ENCODE measurements around the gene ARL6IP6.
"Not testable (repeated sequence)": the region's sequence is repeated elsewhere in the genome, so short reads cannot be mapped to it uniquely, and the experiment has no call there.

ARL6IP6 gene

DNA sequence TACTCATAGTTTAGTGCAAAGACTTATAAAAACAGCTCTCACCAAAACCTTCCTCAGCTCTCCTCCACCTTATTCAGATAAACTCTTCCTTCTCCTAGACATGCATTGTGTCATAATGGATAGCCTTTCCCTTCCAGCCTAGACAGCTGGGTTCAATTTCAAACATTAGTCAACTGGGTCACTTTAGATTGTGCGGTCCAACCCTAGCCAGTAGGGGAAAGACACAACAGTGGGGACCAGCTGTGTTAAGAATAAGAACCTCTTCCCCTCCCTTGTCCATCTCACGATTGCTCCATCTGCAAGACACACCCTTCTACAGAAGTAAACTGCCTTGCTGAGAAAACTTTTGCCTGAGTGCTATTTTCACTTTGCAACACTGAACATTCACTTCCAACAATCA is 9.7 kb upstream of the ARL6IP6 start:
- ATAC-seq (replicated peaks): no peak
- H3K27me3 Mint-ChIP-seq: no peaks in the 10 kb centered on the region
- H3K36me3 Mint-ChIP-seq (ENCODE audit: insufficient read depth): peaks cover 23% of the 10 kb centered on the region
- peaks cover 40 to 73% of the 10 kb centered on the region in 2 donors for H3K4me1 Mint-ChIP-seq (ENCODE audit: low read depth in 2 of 2)
- peak overlapping the region in 1 of 2 donors; percentile 36 for H3K27ac Mint-ChIP-seq
- no peak for DNase-seq
- peak overlapping the region in 1 of 2 donors; percentile 24 for H3K4me3 Mint-ChIP-seq
- H3K9me3 Mint-ChIP-seq: no peaks in the 10 kb centered on the region

DNA sequence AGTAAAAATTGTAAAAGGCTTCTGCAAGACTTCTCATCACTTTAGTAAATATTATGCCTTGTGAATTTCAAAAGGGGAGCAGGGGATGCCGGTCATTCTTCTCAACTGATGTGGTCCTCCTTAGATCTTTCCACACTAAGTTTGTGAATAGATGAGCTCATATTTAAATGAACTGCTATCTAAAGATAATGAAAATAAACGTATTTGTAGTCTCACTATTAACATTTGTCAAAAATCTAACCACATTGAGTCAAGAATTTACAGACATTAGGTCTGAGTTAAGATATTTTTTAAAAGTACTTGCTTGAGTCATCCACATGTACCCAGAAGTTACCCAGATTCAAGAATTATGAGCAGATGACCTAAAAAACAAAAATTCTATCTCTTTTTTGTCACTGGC is 7.7 kb upstream of the ARL6IP6 start:
- Mint-ChIP-seq H3K4me1 (ENCODE audit: low read depth in 2 of 2) (peaks cover 41 to 74% of the 10 kb centered on the region in 2 donors), H3K9me3 (no peaks in the 10 kb centered on the region), H3K4me3 (no peak overlapping the region), H3K36me3 (ENCODE audit: insufficient read depth) (peaks cover 36% of the 10 kb centered on the region), H3K27me3 (no peaks in the 10 kb centered on the region), H3K27ac (no peak overlapping the region)
- DNase-seq: no peak
- ATAC-seq (replicated peaks): no peak

DNA sequence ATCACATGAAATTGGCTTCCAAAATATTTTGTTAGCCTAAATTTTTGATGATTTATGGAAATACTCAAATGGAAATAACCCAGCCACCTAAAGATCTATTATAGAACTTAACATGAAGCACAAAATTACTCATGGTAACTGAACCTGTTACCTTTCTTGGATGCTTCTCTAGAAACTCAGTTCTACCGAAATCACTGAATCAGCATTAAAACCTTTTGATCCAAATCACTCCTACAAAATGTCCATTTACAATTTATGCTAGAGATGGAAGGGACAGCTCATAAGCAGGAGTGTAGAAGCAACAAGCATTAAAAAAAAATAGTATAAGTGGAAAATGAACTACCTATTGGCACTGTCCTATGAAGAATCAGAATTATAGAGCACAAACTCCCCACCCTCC is 3.3 kb upstream of the ARL6IP6 start:
- ATAC-seq (replicated peaks) (no peak), DNase-seq (no peak)
- H3K27ac Mint-ChIP-seq: peak overlapping the region; percentile 38 to 72
- peaks cover 61% of the 10 kb centered on the region for H3K36me3 Mint-ChIP-seq (ENCODE audit: insufficient read depth)
- H3K9me3 Mint-ChIP-seq: no peaks in the 10 kb centered on the region
- H3K27me3 Mint-ChIP-seq: no peaks in the 10 kb centered on the region
- peaks cover 36 to 62% of the 10 kb centered on the region in 2 donors for H3K4me1 Mint-ChIP-seq (ENCODE audit: low read depth in 2 of 2)
- H3K4me3 Mint-ChIP-seq: peak overlapping the region; percentile 23 to 38

DNA sequence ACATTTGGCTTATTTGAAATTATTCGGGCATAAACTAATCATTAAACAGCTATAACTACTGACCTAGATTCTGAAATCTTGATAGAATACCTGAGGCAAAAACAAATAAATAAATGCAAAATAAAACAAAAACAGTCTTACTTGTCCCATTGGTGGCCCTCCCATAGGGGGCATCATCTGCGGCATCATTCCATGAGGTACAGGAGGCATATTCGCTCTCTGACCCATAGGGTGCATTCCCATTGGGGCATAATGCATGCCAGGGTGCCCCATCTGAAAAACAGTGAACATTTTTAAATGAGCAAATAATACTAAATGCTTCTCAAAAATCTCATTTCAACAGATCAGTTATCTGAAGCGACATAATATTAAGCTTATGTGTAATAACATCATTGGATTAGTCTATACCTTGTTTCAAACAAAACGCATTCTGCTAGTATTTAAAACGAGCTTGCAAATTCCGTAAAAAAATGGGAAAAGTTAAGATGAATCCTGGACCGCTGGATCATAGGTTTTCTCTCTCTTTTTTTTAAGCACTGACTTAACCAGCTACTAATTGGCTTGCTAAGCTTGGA is 2.5 kb upstream of the ARL6IP6 start:
- no peaks in the 10 kb centered on the region for H3K9me3 Mint-ChIP-seq
- peak overlapping the region; percentile 10 to 100 for H3K27ac Mint-ChIP-seq
- ATAC-seq (replicated peaks) (no peak), DNase-seq (peak; percentile 2 to 18 (median 14))
- H3K27me3 Mint-ChIP-seq: no peaks in the 10 kb centered on the region
- peaks cover 61% of the 10 kb centered on the region for H3K36me3 Mint-ChIP-seq (ENCODE audit: insufficient read depth)
- H3K4me1 Mint-ChIP-seq (ENCODE audit: low read depth in 2 of 2): peaks cover 37 to 61% of the 10 kb centered on the region in 2 donors
- H3K4me3 Mint-ChIP-seq: peak overlapping the region; percentile 93 to 100

DNA sequence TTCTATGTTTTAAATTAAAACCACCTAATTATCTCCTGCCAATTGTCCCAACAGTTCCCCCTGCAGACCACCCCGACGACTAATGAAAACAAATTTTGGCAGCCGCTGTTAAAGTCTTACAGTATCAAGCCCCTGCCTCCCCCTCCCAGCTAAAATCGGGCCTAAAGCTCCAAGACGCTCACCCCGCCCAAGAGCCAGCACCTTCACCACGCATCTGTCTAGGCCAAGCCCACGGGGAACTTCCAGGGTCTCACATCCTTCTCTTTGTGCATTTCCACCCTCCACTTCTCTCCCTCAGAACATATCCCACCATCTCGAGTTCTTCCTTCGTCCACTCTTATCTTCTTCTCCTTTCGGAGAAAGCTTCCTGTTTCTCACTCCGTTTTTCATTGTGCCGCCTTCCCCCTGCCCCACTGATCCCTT is 1.6 kb upstream of the ARL6IP6 start:
- no peaks in the 10 kb centered on the region for H3K27me3 Mint-ChIP-seq
- H3K4me1 Mint-ChIP-seq (ENCODE audit: low read depth in 2 of 2): peaks cover 35 to 55% of the 10 kb centered on the region in 2 donors
- peak overlapping the region; percentile 96 to 100 for H3K27ac Mint-ChIP-seq
- ATAC-seq (replicated peaks) (no peak), DNase-seq (no peak)
- peaks cover 54% of the 10 kb centered on the region for H3K36me3 Mint-ChIP-seq (ENCODE audit: insufficient read depth)
- no peaks in the 10 kb centered on the region for H3K9me3 Mint-ChIP-seq
- peak overlapping the region; percentile 93 to 100 for H3K4me3 Mint-ChIP-seq

DNA sequence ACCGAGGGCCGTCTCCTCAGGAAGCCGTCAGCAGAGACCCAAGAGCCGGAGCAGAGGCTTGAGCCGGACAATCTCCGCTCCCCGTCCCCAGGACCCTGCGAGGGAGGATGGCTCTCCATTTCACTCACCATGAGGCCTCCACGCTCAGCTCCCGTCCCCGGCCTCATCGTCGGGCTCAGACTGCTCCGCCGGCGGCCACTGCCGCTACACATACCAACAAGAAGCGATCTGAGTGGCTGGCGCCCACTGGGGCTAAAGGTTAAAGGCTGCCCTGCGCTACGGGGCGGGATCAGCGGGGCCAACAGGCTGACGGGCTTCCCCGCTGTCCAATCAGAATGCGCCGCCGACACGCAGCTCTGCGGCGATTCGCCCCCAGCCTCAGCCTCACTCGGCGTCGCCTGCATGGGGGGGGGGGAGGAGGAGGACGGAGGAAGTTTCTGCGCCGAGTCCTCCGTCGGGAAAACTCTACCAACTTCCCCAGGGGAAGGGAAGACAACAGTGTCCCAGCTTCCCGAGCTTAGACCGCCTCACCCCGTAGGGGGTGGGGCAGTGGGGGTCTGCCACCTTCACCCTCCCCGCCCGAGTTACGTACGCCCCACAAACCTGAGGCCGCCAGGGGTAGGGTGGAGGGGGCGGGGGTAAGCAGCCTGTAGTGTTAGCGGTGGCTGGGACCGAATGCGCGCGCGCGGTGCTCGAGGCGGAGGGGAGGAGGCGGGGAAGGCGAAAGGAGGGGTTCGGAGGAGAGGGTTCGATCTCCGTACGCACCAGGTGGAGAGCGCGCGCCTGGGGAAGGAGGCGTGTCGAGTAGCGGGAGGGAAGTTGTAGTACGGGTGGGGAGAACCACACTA is 968 bp upstream of the ARL6IP6 start, which contains the start of gene PRPF40A:
Gene PRPF40A, minus strand, starts transcription at position 234 of the 848 bp plus-strand sequence. Its CDS starts 22 bp downstream, at position 212.
- Mint-ChIP-seq H3K4me1 (ENCODE audit: low read depth in 2 of 2) (peaks cover 31 to 54% of the 10 kb centered on the region in 2 donors), H3K4me3 (peak within 1 kb of the TSS; percentile 93 to 100), H3K9me3 (no peaks in the 10 kb centered on the region), H3K36me3 (ENCODE audit: insufficient read depth) (peaks cover 52% of the 10 kb centered on the region), H3K27me3 (no peaks in the 10 kb centered on the region), H3K27ac (peak within 1 kb of the TSS; percentile 96 to 100)
- DNase-seq (peak; percentile 99 to 100 (median 100)), ATAC-seq (replicated peaks) (peak; percentile 71)

DNA sequence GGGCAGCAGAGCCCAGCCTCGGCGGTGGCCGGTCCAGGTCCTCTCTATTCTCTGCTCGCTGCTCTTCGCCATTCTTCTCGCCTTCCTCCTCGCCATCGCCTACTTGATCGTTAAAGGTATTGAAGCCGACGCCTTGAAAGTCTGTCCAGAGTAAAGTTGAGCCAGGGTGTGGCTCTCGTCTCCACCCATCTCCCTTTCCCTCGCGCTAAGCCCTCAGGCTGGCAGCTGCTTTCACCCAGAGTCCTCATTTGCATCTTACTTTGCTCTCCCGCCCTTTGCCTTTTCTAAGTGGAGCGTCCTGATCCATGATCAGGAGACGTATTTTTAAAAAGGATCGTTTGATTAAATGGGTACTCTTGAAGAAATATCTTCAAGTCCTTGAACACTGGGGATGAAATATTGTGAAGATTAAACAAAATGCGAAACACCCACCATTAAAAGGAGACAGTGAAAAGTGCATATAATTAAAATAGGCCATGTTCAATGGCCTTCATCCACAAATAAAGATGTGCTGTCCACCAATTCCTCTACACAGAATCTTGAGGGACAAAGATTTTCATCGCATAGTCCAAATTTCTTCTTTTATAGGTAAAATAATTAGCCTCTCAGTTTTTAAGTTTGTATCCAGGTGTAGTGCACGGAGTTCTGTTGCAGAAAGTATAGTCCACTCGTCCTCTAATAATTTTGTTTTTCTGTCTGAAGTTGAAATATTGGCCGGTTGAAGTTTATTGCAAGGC is 657 bp downstream of the ARL6IP6 start:
- DNase-seq (peak in 1 of 3 experiments; percentile 9), ATAC-seq (replicated peaks) (no peak)
- no peaks in the 10 kb centered on the region for H3K9me3 Mint-ChIP-seq
- peak overlapping the region; percentile 93 to 100 for H3K4me3 Mint-ChIP-seq
- H3K4me1 Mint-ChIP-seq (ENCODE audit: low read depth in 2 of 2): peaks cover 27 to 49% of the 10 kb centered on the region in 2 donors
- peak overlapping the region; percentile 96 to 100 for H3K27ac Mint-ChIP-seq
- peaks cover 42% of the 10 kb centered on the region for H3K36me3 Mint-ChIP-seq (ENCODE audit: insufficient read depth)
- no peaks in the 10 kb centered on the region for H3K27me3 Mint-ChIP-seq

DNA sequence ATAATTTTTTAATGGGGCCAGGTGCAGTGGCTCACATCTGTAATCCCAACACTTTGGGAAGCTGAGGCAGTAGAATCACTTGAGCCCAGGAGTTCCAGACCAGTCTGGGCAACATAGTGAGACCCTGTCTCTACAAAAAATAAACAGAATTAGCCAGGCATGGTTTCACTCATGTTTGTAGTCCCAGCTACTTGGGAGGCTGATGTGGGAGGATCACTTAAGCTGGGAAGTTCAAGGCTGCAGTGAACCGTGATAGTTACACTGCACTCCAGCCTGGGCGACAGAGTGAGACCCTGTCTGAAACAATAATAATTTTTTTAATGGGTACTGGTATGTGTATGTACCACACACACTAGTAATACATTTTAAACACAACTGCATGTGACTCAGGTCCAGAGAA is 2.4 kb downstream of the ARL6IP6 start:
- Mint-ChIP-seq H3K27me3 (no peaks in the 10 kb centered on the region), H3K27ac (no peak overlapping the region), H3K4me1 (ENCODE audit: low read depth in 2 of 2) (peaks cover 25 to 40% of the 10 kb centered on the region in 2 donors), H3K9me3 (no peaks in the 10 kb centered on the region), H3K4me3 (peak overlapping the region in 1 of 2 donors; percentile 100), H3K36me3 (ENCODE audit: insufficient read depth) (peaks cover 32% of the 10 kb centered on the region)
- ATAC-seq (replicated peaks): no peak
- DNase-seq: no peak

DNA sequence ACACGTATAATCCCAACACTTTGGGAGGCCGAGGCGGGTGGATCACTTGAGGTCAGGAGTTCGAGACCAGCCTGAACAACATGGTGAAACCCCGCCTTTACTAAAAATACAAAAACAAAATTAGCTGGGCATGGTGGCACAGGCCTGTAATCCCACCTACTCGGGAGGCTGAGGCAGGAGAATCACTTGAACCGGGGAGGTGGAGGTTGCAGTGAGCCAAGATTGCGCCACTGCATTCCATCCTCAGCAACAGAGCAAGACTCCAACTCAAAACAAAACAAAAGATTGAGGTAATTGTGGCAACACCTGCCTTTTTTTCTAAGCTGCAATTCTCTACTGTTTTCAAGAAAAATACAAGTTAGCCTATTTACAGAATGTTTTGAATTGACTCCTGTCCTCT is 4.2 kb downstream of the ARL6IP6 start:
- peaks cover 12 to 24% of the 10 kb centered on the region in 2 donors for H3K4me1 Mint-ChIP-seq (ENCODE audit: low read depth in 2 of 2)
- H3K27me3 Mint-ChIP-seq; H3K9me3 Mint-ChIP-seq; H3K27ac Mint-ChIP-seq; DNase-seq; H3K4me3 Mint-ChIP-seq; ATAC-seq (replicated peaks): not testable (repeated sequence)
- H3K36me3 Mint-ChIP-seq (ENCODE audit: insufficient read depth): peaks cover 16% of the 10 kb centered on the region

DNA sequence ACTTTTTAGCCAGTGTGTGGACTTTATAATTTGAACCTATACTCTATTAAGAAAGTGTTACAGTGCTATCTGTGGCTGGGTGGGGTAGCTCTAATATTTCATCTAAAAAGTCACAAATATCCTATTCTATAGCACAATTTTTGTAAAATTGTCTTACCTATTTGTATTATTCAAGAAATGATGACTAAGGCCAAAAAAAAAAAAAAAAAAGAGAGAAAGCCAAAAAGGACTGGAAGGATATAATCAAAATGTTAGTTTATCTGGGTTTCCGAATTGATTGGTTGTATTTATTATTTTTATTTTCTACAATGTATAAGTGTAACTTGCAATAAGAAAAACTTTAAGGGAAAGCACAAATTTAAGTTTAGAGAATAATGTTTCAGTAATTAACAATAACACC is 5.5 kb downstream of the ARL6IP6 start:
- ATAC-seq (replicated peaks) (no peak), DNase-seq (no peak)
- H3K36me3 Mint-ChIP-seq (ENCODE audit: insufficient read depth): peaks cover 3% of the 10 kb centered on the region
- no peaks in the 10 kb centered on the region for H3K9me3 Mint-ChIP-seq
- H3K27ac Mint-ChIP-seq: no peak overlapping the region
- no peak overlapping the region for H3K4me3 Mint-ChIP-seq
- peaks cover 11 to 25% of the 10 kb centered on the region in 2 donors for H3K4me1 Mint-ChIP-seq (ENCODE audit: low read depth in 2 of 2)
- H3K27me3 Mint-ChIP-seq: no peaks in the 10 kb centered on the region

DNA sequence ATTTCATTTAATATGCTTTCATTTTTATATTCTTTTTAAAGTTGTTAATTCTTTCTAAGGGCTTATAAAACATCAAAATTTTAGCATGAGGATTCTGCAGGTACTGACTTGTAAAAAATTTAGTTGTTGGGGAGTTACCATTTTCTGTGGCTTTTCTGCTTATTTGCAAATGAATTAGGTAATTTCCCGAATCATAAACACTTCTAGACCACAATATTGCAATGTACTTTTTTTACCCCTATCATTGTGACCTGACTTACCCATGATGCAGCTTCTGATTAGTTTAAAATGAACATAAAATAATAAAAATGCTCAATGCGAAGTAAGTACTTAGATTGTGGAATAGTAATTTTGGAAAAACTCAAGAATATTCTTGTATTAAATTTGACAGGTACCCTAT is 11.4 kb downstream of the ARL6IP6 start:
- Mint-ChIP-seq H3K4me1 (ENCODE audit: low read depth in 2 of 2) (peaks cover 14 to 25% of the 10 kb centered on the region in 2 donors), H3K9me3 (no peaks in the 10 kb centered on the region), H3K4me3 (peak overlapping the region; percentile 0 to 74), H3K27ac (peak overlapping the region; percentile 3 to 19), H3K36me3 (ENCODE audit: insufficient read depth) (peaks cover 5% of the 10 kb centered on the region), H3K27me3 (no peaks in the 10 kb centered on the region)
- ATAC-seq (replicated peaks) (peak; percentile 62), DNase-seq (no peak)

DNA sequence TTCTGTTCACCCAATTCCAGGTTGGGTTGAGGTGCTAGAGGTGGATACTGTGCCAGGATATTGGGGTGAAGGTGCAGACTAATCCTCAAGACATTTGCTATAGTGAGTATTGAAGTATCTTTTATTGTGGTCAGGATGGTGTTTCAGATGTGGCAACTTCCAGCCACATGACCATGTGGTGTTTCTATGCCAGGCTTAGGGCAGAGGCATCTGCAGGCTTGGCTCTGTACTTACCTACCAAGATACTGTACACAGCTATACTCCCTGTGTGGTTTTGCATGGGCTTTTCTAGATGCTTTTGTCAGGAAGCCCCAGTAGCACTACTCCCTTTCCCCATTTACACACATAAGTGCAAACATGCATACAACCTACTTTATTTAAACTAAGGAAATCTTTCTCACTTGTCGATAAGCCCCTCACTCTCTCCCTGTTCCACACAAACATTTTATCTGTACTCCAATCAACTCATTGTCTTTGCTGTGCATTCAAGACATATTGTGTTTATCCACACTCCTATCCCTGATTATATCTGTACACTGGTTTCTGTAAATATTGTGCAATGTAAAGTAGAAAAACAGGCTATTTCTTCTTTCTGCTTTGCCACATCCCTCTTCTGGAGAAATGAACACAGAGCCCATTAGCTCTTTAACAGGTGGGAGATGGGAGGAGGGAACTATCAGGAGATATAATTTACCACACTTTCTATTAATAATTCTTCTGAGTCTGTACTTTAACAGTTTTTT is 12.3 kb downstream of the ARL6IP6 start:
- peak; percentile 55 to 75 (median 63) for DNase-seq
- H3K9me3 Mint-ChIP-seq: no peaks in the 10 kb centered on the region
- H3K4me3 Mint-ChIP-seq: peak overlapping the region; percentile 0 to 74
- peaks cover 9% of the 10 kb centered on the region for H3K36me3 Mint-ChIP-seq (ENCODE audit: insufficient read depth)
- no peaks in the 10 kb centered on the region for H3K27me3 Mint-ChIP-seq
- peak overlapping the region; percentile 3 to 19 for H3K27ac Mint-ChIP-seq
- peak; percentile 96 for ATAC-seq (replicated peaks)
- H3K4me1 Mint-ChIP-seq (ENCODE audit: low read depth in 2 of 2): peaks cover 14 to 25% of the 10 kb centered on the region in 2 donors

DNA sequence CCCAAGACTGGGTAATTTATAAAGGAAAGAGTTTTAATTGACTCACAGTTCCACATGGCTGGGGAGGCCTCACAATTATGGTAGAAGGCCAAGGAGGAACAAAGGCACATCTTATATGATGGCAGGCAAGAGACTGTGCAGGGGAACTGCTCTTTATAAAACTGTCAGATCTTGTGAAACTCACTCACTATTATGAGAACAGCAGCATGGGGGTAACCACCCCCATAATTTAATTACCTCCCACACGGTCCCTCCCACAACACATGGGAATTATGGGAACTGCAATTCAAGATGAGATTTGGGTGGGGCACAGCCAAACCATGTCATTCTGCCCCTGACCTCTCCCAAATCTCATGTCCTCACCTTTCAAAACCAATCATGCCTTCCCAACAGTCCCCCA is 19.1 kb downstream of the ARL6IP6 start:
- not testable (repeated sequence) for ATAC-seq (replicated peaks); DNase-seq; H3K27ac Mint-ChIP-seq; H3K27me3 Mint-ChIP-seq; H3K4me1 Mint-ChIP-seq (ENCODE audit: low read depth in 2 of 2); H3K9me3 Mint-ChIP-seq; H3K4me3 Mint-ChIP-seq
- peaks cover 17% of the 10 kb centered on the region for H3K36me3 Mint-ChIP-seq (ENCODE audit: insufficient read depth)

Data from effector memory CD8-positive, alpha-beta T cell (primary cell).